ENCODE data around the gene AIG1. TPM values are rescaled to one million over a fixed set of nuclear protein-coding genes. Genes with fewer than 3 reads are reported as not detected.

AIG1 gene
- total and polyA plus RNA-seq, 2 experiments from 2014 or later = 92.8 to 102 TPM

GRCh38 chr6:143099647-143100046 lies 39.0 kb downstream of the AIG1 start:
- no peak overlapping the region for H2AFZ ChIP-seq
- no peaks in the 10 kb centered on the region for H3K27me3 ChIP-seq
- no peaks in the 10 kb centered on the region for H3K36me3 ChIP-seq (replicated peaks; ENCODE audit: insufficient read depth, low read depth)
- DNase-seq (ENCODE audit: low spot score) = no peak
- TF ChIP-seq EZH2 (IDR thresholded peaks at IDR 0.05; ENCODE audit: borderline replicate concordance) (no peak), EZH2phosphoT487 (IDR thresholded peaks at IDR 0.05; ENCODE audit: low read depth, severe bottlenecking, unreplicated experiment) (no peak)
- H3K9me2 ChIP-seq (replicated peaks; ENCODE audit: insufficient read depth) = no peaks in the 10 kb centered on the region
- H3K79me2 ChIP-seq = no peaks in the 10 kb centered on the region
- no peak overlapping the region for H3K27ac ChIP-seq
- H3K4me3 ChIP-seq = no peak overlapping the region
- no peaks in the 10 kb centered on the region for H3K4me1 ChIP-seq (ENCODE audit: insufficient read depth)
- no peaks in the 10 kb centered on the region for H3K9me3 ChIP-seq (ENCODE audit: low read depth)
- H4K20me1 ChIP-seq (ENCODE audit: insufficient read depth, poor library complexity, severe bottlenecking) = no peaks in the 10 kb centered on the region
- no peak overlapping the region for H3K4me2 ChIP-seq
- WGBS (ENCODE audit: low lambda C conversion rate, missing lambda C conversion rate) = 65% methylated on average over 2 of the region's 2 CpGs

- Histone ChIP-seq H3K4me1 (ENCODE audit: insufficient read depth) (no peaks in the 10 kb centered on the region), H4K20me1 (ENCODE audit: insufficient read depth, poor library complexity, severe bottlenecking) (no peaks in the 10 kb centered on the region), H3K27me3 (no peaks in the 10 kb centered on the region), H3K9me2 (replicated peaks; ENCODE audit: insufficient read depth) (no peaks in the 10 kb centered on the region), H3K79me2 (no peaks in the 10 kb centered on the region), H3K27ac (no peak overlapping the region), H3K36me3 (replicated peaks; ENCODE audit: insufficient read depth, low read depth) (no peaks in the 10 kb centered on the region), H2AFZ (no peak overlapping the region), H3K4me2 (no peak overlapping the region), H3K4me3 (no peak overlapping the region), H3K9me3 (ENCODE audit: low read depth) (no peaks in the 10 kb centered on the region)
- no peak for DNase-seq (ENCODE audit: low spot score)
- no peak for TF ChIP-seq CTCF (IDR thresholded peaks at IDR 0.05; ENCODE audit: poor library complexity)
- no peak for TF ChIP-seq EZH2phosphoT487 (IDR thresholded peaks at IDR 0.05; ENCODE audit: low read depth, severe bottlenecking, unreplicated experiment)
- no peak for TF ChIP-seq EZH2 (IDR thresholded peaks at IDR 0.05; ENCODE audit: borderline replicate concordance)
- 98% methylated on average over 2 of the region's 2 CpGs for whole genome bisulfite sequencing (ENCODE audit: low lambda C conversion rate, missing lambda C conversion rate)
These were observed 39.7 kb downstream of the AIG1 start for GRCh38 chr6:143100429-143100828.

GRCh38 chr6:143103916-143104315 lies 43.2 kb downstream of the AIG1 start:
- H3K4me1 ChIP-seq (ENCODE audit: insufficient read depth) = peaks cover 18% of the 10 kb centered on the region
- no peaks in the 10 kb centered on the region for H3K79me2 ChIP-seq
- no peaks in the 10 kb centered on the region for H3K9me2 ChIP-seq (replicated peaks; ENCODE audit: insufficient read depth)
- no peaks in the 10 kb centered on the region for H3K27me3 ChIP-seq
- 100% methylated on average over 1 of the region's 1 CpG for WGBS (ENCODE audit: low lambda C conversion rate, missing lambda C conversion rate)
- H3K9me3 ChIP-seq (ENCODE audit: low read depth) = no peaks in the 10 kb centered on the region
- H3K27ac ChIP-seq = no peak overlapping the region
- no peak overlapping the region for H2AFZ ChIP-seq
- TF ChIP-seq EZH2 (IDR thresholded peaks at IDR 0.05; ENCODE audit: borderline replicate concordance) (no peak), EZH2phosphoT487 (IDR thresholded peaks at IDR 0.05; ENCODE audit: low read depth, severe bottlenecking, unreplicated experiment) (no peak), CTCF (IDR thresholded peaks at IDR 0.05; ENCODE audit: poor library complexity) (no peak)
- H3K4me3 ChIP-seq = no peak overlapping the region
- H4K20me1 ChIP-seq (ENCODE audit: insufficient read depth, poor library complexity, severe bottlenecking) = no peaks in the 10 kb centered on the region
- DNase-seq (ENCODE audit: low spot score) = no peak
- no peak overlapping the region for H3K4me2 ChIP-seq
- no peaks in the 10 kb centered on the region for H3K36me3 ChIP-seq (replicated peaks; ENCODE audit: insufficient read depth, low read depth)

- Histone ChIP-seq H3K36me3 (replicated peaks; ENCODE audit: insufficient read depth, low read depth) (no peaks in the 10 kb centered on the region), H3K4me2 (peak overlapping the region; percentile 11), H2AFZ (no peak overlapping the region), H3K4me1 (ENCODE audit: insufficient read depth) (peaks cover 18% of the 10 kb centered on the region), H3K9me3 (ENCODE audit: low read depth) (no peaks in the 10 kb centered on the region), H3K27me3 (no peaks in the 10 kb centered on the region), H3K4me3 (no peak overlapping the region), H3K79me2 (peaks cover 11% of the 10 kb centered on the region), H4K20me1 (ENCODE audit: insufficient read depth, poor library complexity, severe bottlenecking) (no peaks in the 10 kb centered on the region), H3K27ac (peak overlapping the region; percentile 71), H3K9me2 (replicated peaks; ENCODE audit: insufficient read depth) (no peaks in the 10 kb centered on the region)
- peak; percentile 20 for DNase-seq (ENCODE audit: low spot score)
- 69% methylated on average over 2 of the region's 2 CpGs for WGBS (ENCODE audit: low lambda C conversion rate, missing lambda C conversion rate)
- no peak for TF ChIP-seq EZH2 (IDR thresholded peaks at IDR 0.05; ENCODE audit: borderline replicate concordance)
- no peak for TF ChIP-seq CTCF (IDR thresholded peaks at IDR 0.05; ENCODE audit: poor library complexity)
- TF ChIP-seq EZH2phosphoT487 (IDR thresholded peaks at IDR 0.05; ENCODE audit: low read depth, severe bottlenecking, unreplicated experiment) = no peak
These were observed 46.8 kb downstream of the AIG1 start for GRCh38 chr6:143107440-143107839.

Data from hepatocyte (in vitro differentiated cells).